CD4-positive, alpha-beta T cell (primary cell): ENCODE results near the gene LURAP1L. TPM values are rescaled to one million over a fixed set of nuclear protein-coding genes. Genes with fewer than 3 reads are reported as not detected.

ENCODE experiments used
- ATAC-seq: fragments of 200-7000 bp; cut with Tn5 transposase; one replicate; pipeline ENCODE4 v1.10.0; 2022; ENCODE audit warnings: mild to moderate bottlenecking; ENCODE audit not compliant: poor library complexity
- CTCF ChIA-PET: fragments of 350-600 bp; sonication (Branson Sonifier 250); formaldehyde crosslinking; loops from one replicate; lab custom pipeline; 2021; ENCODE audit warnings: antibody characterized with exemption, inconsistent platforms; lab: Charles Lee
- POLR2A ChIA-PET: fragments of 350-600 bp; sonication (Branson Sonifier 250); formaldehyde crosslinking; loops from one replicate; lab custom pipeline; 2021; ENCODE audit warnings: antibody characterized with exemption, inconsistent platforms; lab: Charles Lee
- DNase-seq, 14 experiments: peaks; one replicate each; pipeline ENCODE4 v3.0.0-alpha.2; 2013 to 2020; ENCODE audit warnings: mixed read lengths in 2 of 14
- H3K27ac ChIP-seq, 2 donors: one replicate each; pipeline versions ENCODE4 v1.5.1 to v1.7.0; 2013; ENCODE audit warnings: low read length in 2 of 2, low read depth in 1 of 2, mild to moderate bottlenecking in 1 of 2
- H3K27me3 ChIP-seq, 2 experiments: 1 replicate in 1 of 2; 2 replicates in 1 of 2; pipeline versions ENCODE4 v1.6.1 to v1.7.0; 2013; ENCODE audit warnings: low read length in 2 of 2, control low read depth in 1 of 2, mild to moderate bottlenecking in 1 of 2, moderate library complexity in 1 of 2; ENCODE audit not compliant: insufficient read depth in 2 of 2, control insufficient read depth in 1 of 2
- H3K36me3 ChIP-seq: one replicate; pipeline ENCODE4 v1.6.1; 2013; ENCODE audit warnings: low read length, control low read depth; ENCODE audit not compliant: insufficient read depth
- H3K4me1 ChIP-seq: one replicate; pipeline ENCODE4 v1.6.1; 2013; ENCODE audit warnings: low read length, control low read depth; ENCODE audit not compliant: insufficient read depth
- H3K4me3 ChIP-seq: one replicate; pipeline ENCODE4 v1.5.1; 2013; ENCODE audit warnings: mild to moderate bottlenecking, low read length, moderate library complexity
- H3K9me3 ChIP-seq, 2 experiments: 1 replicate in 1 of 2; 2 replicates in 1 of 2; pipeline versions ENCODE4 v1.6.1 to v1.7.0; 2013; ENCODE audit warnings: low read length in 2 of 2, mild to moderate bottlenecking in 2 of 2, control low read depth in 1 of 2, moderate library complexity in 1 of 2; ENCODE audit not compliant: control insufficient read depth in 1 of 2, insufficient read depth in 1 of 2
- H3K27ac Mint-ChIP-seq: one replicate; pipeline ENCODE4 v1.8.0; 2020; ENCODE audit warnings: mixed read lengths
- H3K27me3 Mint-ChIP-seq: one replicate; pipeline ENCODE4 v1.8.0; 2021; ENCODE audit warnings: mixed read lengths
- H3K36me3 Mint-ChIP-seq: one replicate; pipeline ENCODE4 v1.8.0; 2021; ENCODE audit warnings: low read depth, mixed read lengths
- H3K4me1 Mint-ChIP-seq: one replicate; pipeline ENCODE4 v1.8.0; 2021; ENCODE audit warnings: low read depth, mixed read lengths
- H3K4me3 Mint-ChIP-seq: one replicate; pipeline ENCODE4 v1.8.0; 2020; ENCODE audit warnings: mild to moderate bottlenecking, mixed read lengths
- H3K9me3 Mint-ChIP-seq: one replicate; pipeline ENCODE4 v1.8.0; 2020; ENCODE audit warnings: mixed read lengths
- intact Hi-C, 2 experiments: fragments of 100-400 bp; cut with DNase I in 1 of 2; cut with micrococcal nuclease in 1 of 2; formaldehyde crosslinking; loops; one replicate each; pipeline versions ENCODE4 v1.15.1 to v1.9.0; 2023 to 2025; cut with DNase I, micrococcal nuclease
- total RNA-seq, 174 experiments: library from RNA in 2 of 174; stranded (reverse) in 2 of 174; gene quantifications; one replicate each; pipeline ENCODE4 v1.2.3 and lab custom pipeline; 2021 to 2026
- TF ChIP-seq, protein P1 (sequence below): fragments of 200-600 bp; IDR thresholded peaks from one replicate; pipeline ENCODE4 v1.8.0; 2022; ENCODE audit warnings: antibody characterized with exemption, mild to moderate bottlenecking

Gene LURAP1L
- total RNA-seq, 2 experiments from 2014 or later = not detected

DNA sequence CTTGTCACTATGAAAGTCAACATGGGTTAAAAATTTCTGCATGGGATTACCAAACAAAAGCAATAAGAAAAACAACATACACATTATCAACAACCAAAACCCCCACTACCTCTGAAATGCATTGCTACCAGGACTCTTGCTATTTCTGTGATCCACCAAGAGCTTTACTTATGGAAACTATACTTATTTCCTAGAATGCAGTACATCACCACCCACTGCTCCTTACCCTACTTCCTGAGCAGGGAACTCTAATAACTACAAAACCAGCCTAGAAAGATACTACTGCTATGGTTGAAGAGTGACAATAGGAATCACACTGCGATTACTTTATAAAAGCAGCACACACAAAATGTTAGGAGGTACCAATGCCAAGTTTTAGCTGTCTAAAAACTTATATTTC lies 22.2 kb downstream of the LURAP1L start:
- Mint-ChIP-seq H3K27me3 (no peaks in the 10 kb centered on the region), H3K9me3 (peaks cover 2% of the 10 kb centered on the region), H3K36me3 (no peaks in the 10 kb centered on the region), H3K4me3 (no peak overlapping the region), H3K4me1 (no peaks in the 10 kb centered on the region), H3K27ac (no peak overlapping the region)
- DNase-seq = no peak
- ATAC-seq = no peak
- Histone ChIP-seq H3K4me3 (no peak overlapping the region), H3K4me1 (no peaks in the 10 kb centered on the region), H3K27ac (no peak overlapping the region), H3K27me3 (no peaks in the 10 kb centered on the region), H3K9me3 (no peaks in the 10 kb centered on the region), H3K36me3 (no peaks in the 10 kb centered on the region)
- POLR2A ChIA-PET = no interaction called here
- intact Hi-C loops = no loop called here
- CTCF ChIA-PET = no interaction called here
- TF ChIP-seq, protein P1, sequence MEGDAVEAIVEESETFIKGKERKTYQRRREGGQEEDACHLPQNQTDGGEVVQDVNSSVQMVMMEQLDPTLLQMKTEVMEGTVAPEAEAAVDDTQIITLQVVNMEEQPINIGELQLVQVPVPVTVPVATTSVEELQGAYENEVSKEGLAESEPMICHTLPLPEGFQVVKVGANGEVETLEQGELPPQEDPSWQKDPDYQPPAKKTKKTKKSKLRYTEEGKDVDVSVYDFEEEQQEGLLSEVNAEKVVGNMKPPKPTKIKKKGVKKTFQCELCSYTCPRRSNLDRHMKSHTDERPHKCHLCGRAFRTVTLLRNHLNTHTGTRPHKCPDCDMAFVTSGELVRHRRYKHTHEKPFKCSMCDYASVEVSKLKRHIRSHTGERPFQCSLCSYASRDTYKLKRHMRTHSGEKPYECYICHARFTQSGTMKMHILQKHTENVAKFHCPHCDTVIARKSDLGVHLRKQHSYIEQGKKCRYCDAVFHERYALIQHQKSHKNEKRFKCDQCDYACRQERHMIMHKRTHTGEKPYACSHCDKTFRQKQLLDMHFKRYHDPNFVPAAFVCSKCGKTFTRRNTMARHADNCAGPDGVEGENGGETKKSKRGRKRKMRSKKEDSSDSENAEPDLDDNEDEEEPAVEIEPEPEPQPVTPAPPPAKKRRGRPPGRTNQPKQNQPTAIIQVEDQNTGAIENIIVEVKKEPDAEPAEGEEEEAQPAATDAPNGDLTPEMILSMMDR = no peak

DNA sequence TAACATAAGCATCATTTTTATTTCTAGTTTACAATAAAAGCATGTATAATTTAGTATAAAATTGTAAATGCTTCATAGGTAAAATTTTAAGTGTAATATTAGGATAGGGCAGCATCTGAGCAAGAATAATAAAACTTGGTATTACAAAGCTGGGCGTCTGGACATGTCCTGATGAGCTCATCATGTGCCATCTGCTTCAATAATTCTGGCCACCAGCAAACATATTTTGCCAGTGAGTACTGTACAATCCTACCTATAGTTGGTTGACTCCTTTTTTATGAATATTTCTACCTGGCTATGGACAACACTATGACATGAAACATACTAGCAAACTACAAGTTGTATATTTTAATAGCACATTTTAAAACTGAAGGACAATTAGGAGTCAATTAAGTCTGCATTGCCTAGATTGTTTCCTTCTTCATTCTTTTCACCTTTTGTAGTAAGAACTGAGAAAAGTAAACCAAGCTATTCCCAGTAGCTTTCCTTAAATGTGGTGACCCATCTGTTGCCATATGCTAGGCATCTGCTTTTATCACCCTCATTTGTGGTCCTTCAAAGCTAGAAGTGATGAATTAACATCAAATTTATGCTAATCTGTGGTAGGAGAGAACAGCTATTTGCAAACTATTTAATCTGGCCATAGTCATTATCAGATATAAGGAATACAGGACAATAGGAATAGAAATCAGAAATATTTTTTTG lies 23.4 kb downstream of the LURAP1L start:
- Histone ChIP-seq H3K9me3 (no peaks in the 10 kb centered on the region), H3K4me1 (no peaks in the 10 kb centered on the region), H3K27ac (no peak overlapping the region), H3K4me3 (no peak overlapping the region), H3K36me3 (no peaks in the 10 kb centered on the region), H3K27me3 (no peaks in the 10 kb centered on the region)
- ChIA-PET CTCF (no interaction called here), POLR2A (no interaction called here)
- TF ChIP-seq, protein P1 = no peak
- ATAC-seq (no peak), DNase-seq (no peak)
- Mint-ChIP-seq H3K36me3 (no peaks in the 10 kb centered on the region), H3K4me3 (no peak overlapping the region), H3K4me1 (no peaks in the 10 kb centered on the region), H3K27me3 (no peaks in the 10 kb centered on the region), H3K9me3 (peaks cover 2% of the 10 kb centered on the region), H3K27ac (no peak overlapping the region)
- intact Hi-C loops = no loop called here

DNA sequence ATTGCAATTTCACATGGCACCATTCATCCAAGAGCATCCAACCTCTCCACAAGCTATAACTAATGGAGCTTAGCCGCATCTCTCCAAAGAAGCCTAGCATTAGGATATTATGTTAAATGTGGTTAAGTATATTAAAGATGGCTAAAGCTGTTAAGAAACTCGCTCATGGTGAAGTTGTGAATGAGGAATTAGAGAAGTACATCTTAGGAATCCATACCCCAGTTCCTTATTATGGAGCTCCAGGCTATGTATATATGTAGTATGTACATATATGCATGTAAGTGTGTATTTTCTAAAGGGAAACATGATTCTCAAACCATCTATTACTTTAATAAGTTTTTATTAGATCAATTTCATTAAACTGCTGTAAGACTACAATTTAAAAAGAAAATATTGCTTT lies 26.4 kb downstream of the LURAP1L start:
- peaks cover 3% of the 10 kb centered on the region for H3K9me3 Mint-ChIP-seq
- TF ChIP-seq, protein P1 = no peak
- H3K27ac Mint-ChIP-seq = no peak overlapping the region
- H3K4me1 Mint-ChIP-seq = no peaks in the 10 kb centered on the region
- DNase-seq (no peak), ATAC-seq (no peak)
- H3K36me3 Mint-ChIP-seq = no peaks in the 10 kb centered on the region
- Histone ChIP-seq H3K4me3 (no peak overlapping the region), H3K36me3 (no peaks in the 10 kb centered on the region), H3K4me1 (no peaks in the 10 kb centered on the region), H3K27me3 (no peaks in the 10 kb centered on the region), H3K9me3 (peaks cover 0 to 4% of the 10 kb centered on the region in 2 experiments), H3K27ac (no peak overlapping the region)
- POLR2A ChIA-PET = no interaction called here
- no peaks in the 10 kb centered on the region for H3K27me3 Mint-ChIP-seq
- intact Hi-C loops = no loop called here
- CTCF ChIA-PET = no interaction called here
- H3K4me3 Mint-ChIP-seq = no peak overlapping the region
